Nephron progenitor cell (in vitro differentiated cells): ENCODE data around the gene APOH.

Source experiments
- DNase-seq: peaks from one replicate; pipeline ENCODE4 v3.0.0; 2021
- H3K27ac Mint-ChIP-seq: 2 replicates; pipeline ENCODE4 v1.8.0; 2021; ENCODE audit warnings: mild to moderate bottlenecking, moderate library complexity, mixed read lengths
- H3K27me3 Mint-ChIP-seq: 2 replicates; pipeline ENCODE4 v1.8.0; 2021; ENCODE audit warnings: mild to moderate bottlenecking, low read depth, mixed read lengths; ENCODE audit not compliant: poor library complexity
- H3K36me3 Mint-ChIP-seq: 2 replicates; pipeline ENCODE4 v1.8.0; 2021; ENCODE audit warnings: low read depth, mixed read lengths
- H3K4me1 Mint-ChIP-seq: 2 replicates; pipeline ENCODE4 v1.8.0; 2021; ENCODE audit warnings: mixed read lengths
- H3K4me3 Mint-ChIP-seq: 2 replicates; pipeline ENCODE4 v1.8.0; 2021; ENCODE audit warnings: mild to moderate bottlenecking, moderate library complexity, mixed read lengths
- H3K9me3 Mint-ChIP-seq: 2 replicates; pipeline ENCODE4 v1.8.0; 2021; ENCODE audit warnings: mild to moderate bottlenecking, moderate library complexity, mixed read lengths
- CTCF ChIP-seq: fragments of 200-600 bp; sonication (generic); IDR thresholded peaks from 2 replicates; pipeline ENCODE4 v1.5.0; 2021; ENCODE audit warnings: antibody characterized with exemption

APOH gene

GRCh38 chr17:66234611-66235010 lies 5.4 kb upstream of the APOH start:
- Mint-ChIP-seq H3K27me3 (peaks cover 8% of the 10 kb centered on the region), H3K36me3 (no peaks in the 10 kb centered on the region), H3K4me1 (no peaks in the 10 kb centered on the region), H3K27ac (no peak overlapping the region), H3K4me3 (no peak overlapping the region), H3K9me3 (no peaks in the 10 kb centered on the region)
- TF ChIP-seq CTCF: no peak
- DNase-seq: no peak

- peaks cover 10% of the 10 kb centered on the region for H3K27me3 Mint-ChIP-seq
- no peaks in the 10 kb centered on the region for H3K9me3 Mint-ChIP-seq
- DNase-seq: no peak
- no peaks in the 10 kb centered on the region for H3K36me3 Mint-ChIP-seq
- no peaks in the 10 kb centered on the region for H3K4me1 Mint-ChIP-seq
- no peak overlapping the region for H3K4me3 Mint-ChIP-seq
- no peak for TF ChIP-seq CTCF
- H3K27ac Mint-ChIP-seq: peak overlapping the region; percentile 66
Observed at GRCh38 chr17:66233023-66233753, 4.0 kb upstream of the APOH start.

- H3K9me3 Mint-ChIP-seq: no peaks in the 10 kb centered on the region
- H3K4me1 Mint-ChIP-seq: no peaks in the 10 kb centered on the region
- H3K4me3 Mint-ChIP-seq: no peak overlapping the region
- no peak for TF ChIP-seq CTCF
- no peak overlapping the region for H3K27ac Mint-ChIP-seq
- no peak for DNase-seq
- no peaks in the 10 kb centered on the region for H3K36me3 Mint-ChIP-seq
- peaks cover 10% of the 10 kb centered on the region for H3K27me3 Mint-ChIP-seq
Observed at GRCh38 chr17:66230922-66231591, 1.8 kb upstream of the APOH start.

GRCh38 chr17:66229783-66230538 lies 746 bp upstream of the APOH start:
- Mint-ChIP-seq H3K27me3 (peaks cover 10% of the 10 kb centered on the region), H3K9me3 (no peaks in the 10 kb centered on the region), H3K36me3 (no peaks in the 10 kb centered on the region), H3K27ac (no peak overlapping the region), H3K4me3 (no peak overlapping the region), H3K4me1 (no peaks in the 10 kb centered on the region)
- no peak for DNase-seq
- TF ChIP-seq CTCF: no peak

GRCh38 chr17:66227212-66228045 lies 1.8 kb downstream of the APOH start:
- Mint-ChIP-seq H3K4me1 (no peaks in the 10 kb centered on the region), H3K27ac (no peak overlapping the region), H3K4me3 (no peak overlapping the region), H3K9me3 (no peaks in the 10 kb centered on the region), H3K36me3 (no peaks in the 10 kb centered on the region), H3K27me3 (peaks cover 24% of the 10 kb centered on the region)
- DNase-seq: no peak
- TF ChIP-seq CTCF: no peak
